CD14-positive monocyte (primary cell): Measurements from ENCODE around the gene A2M. TPM values are rescaled to one million over a fixed set of nuclear protein-coding genes. Genes with fewer than 3 reads are reported as not detected.

Experiments
- DNase-seq, 3 donors: peaks; one replicate each; pipeline ENCODE4 v3.0.0-alpha.2; 2011 to 2022
- H2AFZ ChIP-seq: 2 replicates; pipeline ENCODE4 v1.6.0; 2012; ENCODE audit warnings: mild to moderate bottlenecking, low read depth, low read length, inconsistent platforms; ENCODE audit not compliant: insufficient read depth, poor library complexity, severe bottlenecking
- H3K27ac ChIP-seq, 2 donors: 1 replicate in 1 of 2; 2 replicates in 1 of 2; pipeline ENCODE4 v1.5.1; 2012 to 2013; ENCODE audit warnings: low read length in 2 of 2, control low read depth in 1 of 2, inconsistent platforms in 1 of 2, low read depth in 1 of 2, mild to moderate bottlenecking in 1 of 2
- H3K27me3 ChIP-seq, 2 donors: one replicate each; pipeline versions ENCODE4 v1.6.0 to v1.6.1; 2011 to 2013; ENCODE audit warnings: low read length in 2 of 2; ENCODE audit not compliant: control insufficient read depth in 2 of 2, insufficient read depth in 2 of 2
- H3K36me3 ChIP-seq, 2 donors: replicated peaks in 1 of 2; 1 replicate in 1 of 2; 2 replicates in 1 of 2; pipeline versions ENCODE4 v1.5.1 to v1.6.1; 2012 to 2013; ENCODE audit warnings: low read length in 2 of 2, control low read depth in 1 of 2, inconsistent platforms in 1 of 2, mild to moderate bottlenecking in 1 of 2; ENCODE audit not compliant: insufficient read depth in 2 of 2, control insufficient read depth in 1 of 2
- H3K4me1 ChIP-seq, 2 donors: 1 replicate in 1 of 2; 2 replicates in 1 of 2; pipeline versions ENCODE4 v1.5.1 to v1.6.1; 2012 to 2013; ENCODE audit warnings: low read length in 2 of 2, control low read depth in 1 of 2, inconsistent platforms in 1 of 2, mild to moderate bottlenecking in 1 of 2, moderate library complexity in 1 of 2; ENCODE audit not compliant: insufficient read depth in 2 of 2, control insufficient read depth in 1 of 2
- H3K4me2 ChIP-seq: replicated peaks from 2 replicates; pipeline ENCODE3; 2012; ENCODE audit warnings: low read length, moderate library complexity, mild to moderate bottlenecking; ENCODE audit not compliant: poor library complexity, severe bottlenecking; ENCODE audit errors: extremely low read depth
- H3K4me3 ChIP-seq, 3 experiments: fragments of 200-600 bp in 1 of 3; sonication (generic) in 1 of 3; replicated peaks in 1 of 3; 1 replicate in 2 of 3; 2 replicates in 1 of 3; pipeline ENCODE4 v1.5.1; 2011 to 2013; ENCODE audit warnings: low read length in 3 of 3, mild to moderate bottlenecking in 3 of 3, control low read depth in 2 of 3, low read depth in 2 of 3, inconsistent platforms in 1 of 3, moderate library complexity in 1 of 3
- H3K79me2 ChIP-seq: 2 replicates; pipeline ENCODE4 v1.6.0; 2012; ENCODE audit warnings: mild to moderate bottlenecking, control low read depth, inconsistent platforms, low read length, moderate library complexity; ENCODE audit not compliant: insufficient read depth
- H3K9ac ChIP-seq: 2 replicates; pipeline ENCODE4 v1.6.0; 2017; ENCODE audit warnings: low read length, mild to moderate bottlenecking; ENCODE audit not compliant: insufficient read depth, poor library complexity, severe bottlenecking
- H3K9me3 ChIP-seq, 2 donors: replicated peaks in 1 of 2; 1 replicate in 1 of 2; 2 replicates in 1 of 2; pipeline versions ENCODE4 v1.5.1 to v1.6.1; 2012 to 2013; ENCODE audit warnings: low read length in 2 of 2, control low read depth in 1 of 2; ENCODE audit not compliant: control insufficient read depth in 1 of 2, insufficient read depth in 1 of 2
- H4K20me1 ChIP-seq: 2 replicates; pipeline ENCODE4 v1.6.0; 2012; ENCODE audit warnings: mild to moderate bottlenecking, low read length, control low read depth, moderate library complexity; ENCODE audit not compliant: insufficient read depth
- H3K27ac Mint-ChIP-seq, 7 donors: one replicate each; pipeline ENCODE4 v1.8.0; 2020; ENCODE audit warnings: mild to moderate bottlenecking in 7 of 7, mixed read lengths in 7 of 7, moderate library complexity in 6 of 7, inconsistent platforms in 2 of 7
- H3K27me3 Mint-ChIP-seq, 3 donors: one replicate each; pipeline ENCODE4 v1.8.0; 2021 to 2022; ENCODE audit warnings: low read depth in 3 of 3, mild to moderate bottlenecking in 3 of 3, mixed read lengths in 3 of 3, moderate library complexity in 3 of 3, inconsistent platforms in 1 of 3
- H3K36me3 Mint-ChIP-seq, 2 donors: one replicate each; pipeline ENCODE4 v1.8.0; 2020; ENCODE audit warnings: mixed read lengths in 2 of 2, inconsistent platforms in 1 of 2, mild to moderate bottlenecking in 1 of 2
- H3K4me1 Mint-ChIP-seq: one replicate; pipeline ENCODE4 v1.8.0; 2020; ENCODE audit warnings: mild to moderate bottlenecking, mixed read lengths
- H3K4me3 Mint-ChIP-seq, 2 donors: one replicate each; pipeline ENCODE4 v1.8.0; 2020; ENCODE audit warnings: mild to moderate bottlenecking in 2 of 2, mixed read lengths in 2 of 2, moderate library complexity in 1 of 2
- H3K9me3 Mint-ChIP-seq, 7 donors: one replicate each; pipeline ENCODE4 v1.8.0; 2020 to 2022; ENCODE audit warnings: mixed read lengths in 7 of 7, mild to moderate bottlenecking in 6 of 7, moderate library complexity in 6 of 7, inconsistent platforms in 2 of 7
- CTCF ChIP-seq: fragments of 200-600 bp; IDR thresholded peaks from one replicate; pipeline ENCODE4 v1.8.0; 2022; ENCODE audit warnings: antibody characterized with exemption, mild to moderate bottlenecking
- WGBS: methylation state at CpG from one replicate; pipeline ENCODE4 v1.1.5; 2013; ENCODE audit warnings: missing lambda C conversion rate; ENCODE audit not compliant: insufficient coverage; 5-methylcytosine and 5-hydroxymethylcytosine counted together
- intact Hi-C, 2 donors: fragments of 100-400 bp; cut with micrococcal nuclease; formaldehyde crosslinking; loops; one replicate each; pipeline versions ENCODE4 v1.15.0 to v1.15.1; 2023
- polyA plus RNA-seq, 3 donors: library from polyadenylated mRNA; depleted of rRNA in 1 of 3; unstranded in 2 of 3; stranded (reverse) in 1 of 3; fragments of 300-500 nt in 2 of 3; fragments of >200 nt in 1 of 3; fragmentation: Illumina TruSeq in 2 of 3; gene quantifications; 1 replicate in 2 of 3; 2 replicates in 1 of 3; pipeline ENCODE4 v1.2.3, GENCODE V29; 2012 to 2021

A2M gene
- polyA plus RNA-seq, 3 donors = 0.12 to 1.2 TPM; not detected in 1

- DNase-seq = no peak
- no peak overlapping the region for H3K27ac ChIP-seq
- no peak overlapping the region for H2AFZ ChIP-seq
- no peaks in the 10 kb centered on the region for H4K20me1 ChIP-seq
- intact Hi-C loops = loop anchor here in 1 of 2 donors (10.0 kb wide), 1 partner anchor 388 kb away; the partner anchor contains the start of gene MFAP5
- H3K9ac ChIP-seq = no peak overlapping the region
- no peak for TF ChIP-seq CTCF
- H3K36me3 ChIP-seq = no peaks in the 10 kb centered on the region
- H3K4me2 ChIP-seq = no peak overlapping the region
- WGBS = no CpG with 5 or more reads among the region's 1 CpG
- no peaks in the 10 kb centered on the region for H3K9me3 ChIP-seq
- Mint-ChIP-seq H3K9me3 (no peaks in the 10 kb centered on the region), H3K27me3 (peaks cover 0 to 3% (median 0%) of the 10 kb centered on the region in 3 donors), H3K36me3 (no peaks in the 10 kb centered on the region), H3K27ac (no peak overlapping the region), H3K4me3 (no peak overlapping the region), H3K4me1 (peaks cover 9% of the 10 kb centered on the region)
- H3K4me3 ChIP-seq = no peak overlapping the region
- H3K79me2 ChIP-seq = no peaks in the 10 kb centered on the region
- H3K4me1 ChIP-seq = peaks cover 0 to 5% of the 10 kb centered on the region in 2 donors
- H3K27me3 ChIP-seq = no peaks in the 10 kb centered on the region
Observed at GRCh38 chr12:9052610-9053009, 63.1 kb downstream of the A2M start.

- peak in 1 of 3 donors; percentile 10 for DNase-seq
- intact Hi-C loops = loop anchor here in 1 of 2 donors (10.0 kb wide), 1 partner anchor 386 kb away; the partner anchor contains the start of gene MFAP5
- Mint-ChIP-seq H3K4me1 (peaks cover 9% of the 10 kb centered on the region), H3K4me3 (no peak overlapping the region), H3K27ac (no peak overlapping the region), H3K36me3 (no peaks in the 10 kb centered on the region), H3K27me3 (peaks cover 0 to 3% (median 0%) of the 10 kb centered on the region in 3 donors), H3K9me3 (no peaks in the 10 kb centered on the region)
- H3K9ac ChIP-seq = no peak overlapping the region
- no peaks in the 10 kb centered on the region for H3K9me3 ChIP-seq
- H3K27me3 ChIP-seq = no peaks in the 10 kb centered on the region
- no peaks in the 10 kb centered on the region for H4K20me1 ChIP-seq
- H3K4me2 ChIP-seq = no peak overlapping the region
- H3K79me2 ChIP-seq = no peaks in the 10 kb centered on the region
- H3K27ac ChIP-seq = no peak overlapping the region
- no peak for TF ChIP-seq CTCF
- peaks cover 0 to 5% of the 10 kb centered on the region in 2 donors for H3K4me1 ChIP-seq
- peak overlapping the region; percentile 51 for H2AFZ ChIP-seq
- H3K4me3 ChIP-seq = no peak overlapping the region
- WGBS = 0% methylated on average over 5 of the region's 6 CpGs
- H3K36me3 ChIP-seq = no peaks in the 10 kb centered on the region
Observed at GRCh38 chr12:9051158-9051550, 64.6 kb downstream of the A2M start.
